NK-92 (cell line): Measurements from ENCODE around the gene PPP2R3B.
"Not testable (repeated sequence)": the region's sequence is repeated elsewhere in the genome, so short reads cannot be mapped to it uniquely, and the experiment has no call there.

ENCODE experiments used
- DNase-seq: peaks from one replicate; lab custom pipeline; 2025; ENCODE audit not compliant: unreplicated experiment; lab: John Stamatoyannopoulos, UW

The PPP2R3B gene

GRCh38 chrX:320126-320783 lies 66.5 kb downstream of the PPP2R3B start:
- no peak for DNase-seq

DNA sequence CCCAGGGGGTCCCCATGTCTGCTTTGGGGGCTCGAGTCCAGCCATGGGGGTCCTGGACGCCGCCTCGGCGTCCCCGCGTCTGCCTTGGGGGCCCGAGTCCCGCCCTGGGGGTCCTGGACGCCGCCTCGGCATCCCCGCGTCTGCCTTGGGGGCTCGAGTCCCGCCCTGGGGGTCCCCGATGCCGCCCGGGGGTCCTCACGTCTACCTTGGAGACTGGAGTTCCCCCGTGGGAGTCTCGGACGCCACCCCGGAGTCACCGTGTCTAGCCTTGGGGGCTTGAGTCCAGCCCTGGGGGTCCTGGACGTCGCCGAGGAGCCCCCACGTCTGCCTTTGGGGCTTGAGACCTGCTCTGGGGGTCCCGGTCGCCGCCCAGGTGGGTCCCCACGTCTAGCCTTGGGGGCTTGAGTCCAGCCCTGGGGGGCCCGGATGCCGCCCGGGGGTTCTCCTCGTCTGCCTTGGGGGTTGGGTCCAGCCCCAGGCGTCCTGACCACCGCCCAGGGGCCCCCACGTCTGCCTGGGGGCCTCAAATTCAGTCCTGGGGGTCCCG lies 67.1 kb downstream of the PPP2R3B start:
- DNase-seq = no peak

GRCh38 chrX:318739-319578 lies 67.7 kb downstream of the PPP2R3B start, which contains the start of gene GTPBP6:
Gene GTPBP6 (minus strand): TSS chrX:318796. CDS start chrX:318787, 9 bp downstream.
- DNase-seq = no peak

- no peak for DNase-seq
Observed at GRCh38 chrX:318068-318738, 68.5 kb downstream of the PPP2R3B start.

GRCh38 chrX:317424-318067 lies 69.2 kb downstream of the PPP2R3B start:
- DNase-seq = no peak

DNA sequence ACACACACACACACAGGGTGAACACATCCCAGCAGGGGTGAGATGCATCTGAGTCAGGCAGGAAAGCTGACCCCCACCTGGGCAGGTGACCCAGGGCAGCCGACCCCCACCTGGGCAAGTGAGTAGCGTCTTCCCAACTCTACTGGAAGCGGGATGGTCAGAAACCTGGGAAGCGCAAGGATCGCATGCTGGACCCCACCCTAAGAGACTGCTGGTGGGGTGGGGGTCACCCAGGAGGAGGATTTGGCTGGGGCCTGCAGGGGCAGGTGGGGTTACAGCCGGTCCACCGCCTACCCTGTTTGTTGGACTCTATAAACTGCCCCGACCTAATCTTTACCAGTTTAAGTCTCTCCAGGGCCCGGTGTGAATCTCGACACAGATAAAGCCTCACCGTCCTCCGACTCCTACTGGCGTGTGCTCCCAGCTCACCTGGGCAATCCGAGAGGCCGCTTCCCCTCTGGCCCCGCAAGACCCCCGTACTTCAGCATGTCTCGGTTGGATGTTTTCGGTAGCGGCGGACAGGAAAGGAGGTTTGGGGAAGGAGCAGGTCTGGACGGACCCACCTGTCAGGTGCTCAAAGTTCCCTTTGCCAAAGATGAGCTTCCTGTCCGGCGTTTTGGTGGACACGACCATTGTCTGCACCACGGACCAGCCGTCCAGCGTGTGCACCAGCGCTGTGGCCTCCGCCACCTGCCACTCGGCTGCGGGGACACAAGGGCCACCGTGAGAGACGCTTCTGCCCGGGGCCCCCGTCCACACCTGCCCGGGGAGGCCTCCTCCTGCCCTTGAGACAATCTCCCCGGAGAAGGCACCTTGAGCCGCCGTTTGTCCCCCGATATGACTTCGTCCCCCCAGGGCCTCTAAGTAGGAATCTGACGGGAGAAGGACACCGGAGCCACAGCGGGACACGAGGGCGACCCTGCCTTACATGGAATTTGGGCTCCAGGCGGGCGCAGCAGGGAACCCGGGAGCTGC lies 70.1 kb downstream of the PPP2R3B start:
- DNase-seq = no peak

DNA sequence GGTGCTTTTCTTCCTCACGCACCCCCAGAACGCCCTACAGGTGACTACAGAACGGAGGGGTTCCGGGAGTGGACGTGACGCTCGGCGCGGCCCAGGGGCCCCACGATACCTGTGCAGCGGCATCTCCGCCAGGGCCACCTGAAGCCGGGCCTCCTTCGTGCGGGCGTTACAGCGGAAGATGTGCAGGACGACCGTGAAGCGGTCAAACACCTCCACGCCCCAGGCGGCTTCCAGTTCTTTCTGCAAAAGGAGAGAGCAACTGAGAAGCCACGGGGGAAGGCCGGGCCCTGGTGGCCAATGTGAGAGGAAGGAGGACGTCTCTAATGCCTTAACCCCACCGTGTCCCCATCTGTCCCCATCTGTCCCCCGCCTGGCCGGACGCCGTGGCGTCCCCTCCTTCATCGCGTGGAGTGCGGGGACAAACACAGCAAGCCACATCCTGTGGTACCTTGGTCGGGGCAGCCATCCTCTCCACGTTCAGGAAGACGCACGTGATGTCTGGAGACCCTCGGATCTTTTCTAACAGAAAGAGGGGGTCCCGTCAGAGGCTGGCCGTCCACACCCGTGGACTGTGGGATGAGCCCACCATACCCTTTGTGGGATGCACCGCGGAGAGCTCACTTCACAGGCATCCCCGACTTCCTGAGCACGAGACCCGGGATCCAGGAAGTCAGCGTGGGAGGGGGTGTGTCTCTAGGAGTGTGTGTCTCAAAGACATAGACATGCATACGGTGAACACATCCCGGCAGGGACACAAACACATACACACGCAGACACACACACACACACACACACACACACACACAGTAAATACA lies 71.7 kb downstream of the PPP2R3B start:
- DNase-seq = no peak

DNA sequence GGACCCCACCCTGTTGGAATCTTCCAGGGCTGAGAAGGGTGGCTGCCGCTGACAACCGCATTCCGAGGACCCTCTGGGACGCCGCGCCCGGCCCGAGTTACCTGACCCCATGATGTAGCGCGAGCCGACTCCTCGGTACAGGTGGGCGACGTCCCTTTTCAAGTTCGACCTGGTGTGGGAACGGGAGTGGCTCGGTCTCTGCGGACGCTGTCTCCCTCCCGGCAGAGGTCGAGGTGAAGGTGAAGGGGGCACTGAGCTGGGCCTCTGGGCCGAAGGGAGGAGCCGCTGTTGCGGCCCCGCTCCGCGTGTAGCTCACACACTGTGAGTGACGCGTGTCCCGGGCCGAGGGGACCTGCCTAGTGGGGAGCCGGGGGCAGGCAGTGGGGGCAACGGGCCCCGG lies 72.7 kb downstream of the PPP2R3B start:
- no peak for DNase-seq

GRCh38 chrX:313546-313945 lies 73.2 kb downstream of the PPP2R3B start:
- DNase-seq = no peak

- DNase-seq = no peak
Observed at GRCh38 chrX:312621-313331, 73.9 kb downstream of the PPP2R3B start.

- DNase-seq = no peak
Observed at GRCh38 chrX:311156-312129, 75.3 kb downstream of the PPP2R3B start.

DNA sequence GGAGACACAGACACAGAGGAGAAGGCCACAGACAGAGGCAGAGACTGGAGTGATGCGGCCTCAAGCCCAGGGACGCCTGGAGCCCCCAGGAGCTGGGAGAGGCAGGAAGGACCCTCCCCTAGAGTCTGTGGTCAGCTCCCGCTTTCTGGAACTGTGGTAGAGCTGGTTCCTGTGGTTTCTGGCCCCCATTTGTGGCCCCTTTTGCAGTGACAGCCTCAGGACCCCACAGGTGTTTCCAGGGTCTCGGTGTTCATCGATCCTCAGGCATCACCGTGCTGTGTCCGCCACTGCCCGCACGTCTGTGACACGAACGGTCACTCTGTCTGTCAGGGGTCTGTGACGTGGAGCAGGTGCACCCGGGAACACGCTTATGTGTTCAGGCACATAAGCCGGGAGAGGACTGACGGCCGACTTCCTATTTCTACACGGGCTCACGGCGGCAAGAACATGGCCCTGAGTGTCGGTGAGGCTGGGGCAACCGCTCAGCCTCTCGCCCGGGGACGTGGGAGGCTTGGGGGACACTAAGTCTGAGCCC lies 76.0 kb downstream of the PPP2R3B start:
- no peak for DNase-seq

DNA sequence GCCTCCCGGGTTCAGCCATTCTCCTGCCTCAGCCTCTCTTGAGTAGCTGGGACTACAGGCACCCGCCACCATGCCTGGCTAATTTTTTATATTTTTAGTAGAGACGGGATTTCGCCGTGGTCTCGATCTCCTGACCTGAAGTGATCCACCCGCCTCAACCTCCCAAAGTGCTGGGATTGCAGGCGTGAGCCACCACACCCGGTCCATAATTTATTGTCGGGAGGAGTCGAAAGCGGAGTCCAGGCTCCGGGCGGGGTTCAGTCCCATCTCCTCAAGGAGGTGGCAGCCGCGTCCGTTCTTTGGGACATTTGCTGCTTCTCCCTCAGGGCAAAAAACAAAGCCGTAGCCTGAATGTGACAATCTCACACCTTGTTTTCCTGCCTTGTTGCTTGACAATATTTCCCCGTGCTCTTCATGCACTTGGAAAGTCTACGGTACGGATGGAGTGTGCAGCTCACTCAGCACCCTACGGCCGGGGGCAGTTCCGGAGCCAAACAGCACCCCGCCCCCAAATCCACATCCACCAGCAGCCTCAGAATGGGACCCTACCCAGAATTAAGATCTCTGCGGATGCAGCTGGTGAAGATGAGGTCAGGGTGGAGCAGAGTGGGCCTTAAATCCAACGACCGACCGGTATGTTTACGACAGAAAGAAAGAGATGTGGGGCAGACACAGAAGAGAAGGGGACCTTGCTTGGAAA lies 77.7 kb downstream of the PPP2R3B start:
- no peak for DNase-seq

DNA sequence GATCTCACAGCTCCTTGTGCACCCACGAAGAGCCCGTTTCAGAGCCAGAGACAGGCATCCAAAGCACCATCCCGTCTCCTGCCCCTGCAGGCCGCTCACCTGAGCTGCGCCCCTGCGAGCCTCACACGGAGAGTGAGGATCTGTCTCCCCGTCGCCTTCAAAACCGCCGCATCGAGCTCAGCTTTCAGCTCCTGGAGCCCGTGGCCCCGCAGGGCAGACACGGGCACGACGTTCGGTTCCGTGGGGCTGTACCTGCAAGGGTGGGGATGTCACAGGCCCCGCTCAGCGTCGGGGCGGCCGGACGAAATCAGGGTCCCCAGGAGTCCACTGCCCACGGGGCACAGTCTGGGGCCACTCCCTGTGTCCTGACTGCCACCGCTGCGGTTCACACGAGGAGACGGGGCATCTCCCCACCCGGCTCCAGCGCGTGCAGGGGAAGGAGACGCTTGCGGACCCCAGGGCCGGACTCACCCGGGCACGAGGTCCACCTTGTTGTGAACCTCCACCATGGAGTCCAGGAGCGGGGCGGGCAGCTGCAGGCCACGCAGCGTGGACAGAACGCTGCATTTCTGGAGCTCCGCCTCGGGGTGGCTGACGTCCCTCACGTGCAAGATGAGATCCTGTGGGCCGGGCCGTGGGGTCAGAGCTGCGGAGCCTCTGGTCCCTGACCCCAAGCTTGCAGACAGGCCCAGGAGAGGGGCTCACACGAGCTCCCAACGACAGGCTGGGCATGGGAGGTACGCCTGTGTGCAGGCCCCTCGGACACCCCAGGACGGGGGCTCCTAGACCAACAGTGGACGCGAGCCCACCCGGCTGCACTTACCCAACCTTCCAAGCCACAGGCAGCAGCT lies 79.2 kb downstream of the PPP2R3B start:
- no peak for DNase-seq

GRCh38 chrX:306614-307251 lies 80.0 kb downstream of the PPP2R3B start:
- not testable (repeated sequence) for DNase-seq
